Epithelial cell of esophagus (primary cell): ENCODE data around the gene NFIB.
A peak's percentile ranks its signal among the peaks of the same experiment; 100 is the strongest.

ENCODE experiments used
- DNase-seq: peaks from one replicate; pipeline ENCODE4 v3.0.0; 2010; ENCODE audit warnings: low read depth
- H3K4me3 ChIP-seq: 2 replicates; pipeline ENCODE4 v1.5.1; 2011; ENCODE audit warnings: mild to moderate bottlenecking, low read length, control low read depth
- TF ChIP-seq, protein P1 (sequence below): IDR thresholded peaks from 2 replicates; pipeline ENCODE4 v1.5.1; 2011; ENCODE audit warnings: low read depth, mild to moderate bottlenecking, low read length, control low read depth, inconsistent platforms; ENCODE audit not compliant: insufficient read depth; ENCODE audit errors: missing control alignments

NFIB gene

DNA sequence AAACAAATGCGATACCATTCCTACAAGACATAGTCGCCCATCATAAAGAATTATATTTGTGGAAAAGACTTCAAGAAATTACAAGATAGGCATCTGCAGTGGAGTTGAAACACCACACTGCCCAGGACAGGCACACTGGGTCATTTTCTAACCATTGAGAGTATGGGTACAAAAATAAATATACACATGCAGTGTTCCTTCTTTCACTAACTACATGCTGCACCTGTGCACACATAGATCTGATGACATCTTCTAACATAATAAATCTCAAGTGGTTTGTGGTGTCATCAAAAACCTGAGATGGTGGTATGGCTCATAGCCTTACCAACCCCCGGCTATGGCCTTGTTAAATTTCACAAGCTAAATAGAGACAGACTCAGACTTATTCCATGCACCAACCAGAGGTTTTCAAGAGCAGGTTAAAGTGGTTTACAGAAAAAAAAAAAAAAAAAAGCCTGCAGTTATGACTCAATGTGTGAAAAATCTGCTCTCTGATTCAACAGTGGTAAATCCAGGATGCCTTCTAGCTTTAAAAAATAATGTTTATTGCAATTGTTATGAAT is 12.4 kb upstream of the NFIB start:
- no peak overlapping the region for H3K4me3 ChIP-seq
- TF ChIP-seq, protein P1, sequence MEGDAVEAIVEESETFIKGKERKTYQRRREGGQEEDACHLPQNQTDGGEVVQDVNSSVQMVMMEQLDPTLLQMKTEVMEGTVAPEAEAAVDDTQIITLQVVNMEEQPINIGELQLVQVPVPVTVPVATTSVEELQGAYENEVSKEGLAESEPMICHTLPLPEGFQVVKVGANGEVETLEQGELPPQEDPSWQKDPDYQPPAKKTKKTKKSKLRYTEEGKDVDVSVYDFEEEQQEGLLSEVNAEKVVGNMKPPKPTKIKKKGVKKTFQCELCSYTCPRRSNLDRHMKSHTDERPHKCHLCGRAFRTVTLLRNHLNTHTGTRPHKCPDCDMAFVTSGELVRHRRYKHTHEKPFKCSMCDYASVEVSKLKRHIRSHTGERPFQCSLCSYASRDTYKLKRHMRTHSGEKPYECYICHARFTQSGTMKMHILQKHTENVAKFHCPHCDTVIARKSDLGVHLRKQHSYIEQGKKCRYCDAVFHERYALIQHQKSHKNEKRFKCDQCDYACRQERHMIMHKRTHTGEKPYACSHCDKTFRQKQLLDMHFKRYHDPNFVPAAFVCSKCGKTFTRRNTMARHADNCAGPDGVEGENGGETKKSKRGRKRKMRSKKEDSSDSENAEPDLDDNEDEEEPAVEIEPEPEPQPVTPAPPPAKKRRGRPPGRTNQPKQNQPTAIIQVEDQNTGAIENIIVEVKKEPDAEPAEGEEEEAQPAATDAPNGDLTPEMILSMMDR: no peak
- peak; percentile 76 for DNase-seq

DNA sequence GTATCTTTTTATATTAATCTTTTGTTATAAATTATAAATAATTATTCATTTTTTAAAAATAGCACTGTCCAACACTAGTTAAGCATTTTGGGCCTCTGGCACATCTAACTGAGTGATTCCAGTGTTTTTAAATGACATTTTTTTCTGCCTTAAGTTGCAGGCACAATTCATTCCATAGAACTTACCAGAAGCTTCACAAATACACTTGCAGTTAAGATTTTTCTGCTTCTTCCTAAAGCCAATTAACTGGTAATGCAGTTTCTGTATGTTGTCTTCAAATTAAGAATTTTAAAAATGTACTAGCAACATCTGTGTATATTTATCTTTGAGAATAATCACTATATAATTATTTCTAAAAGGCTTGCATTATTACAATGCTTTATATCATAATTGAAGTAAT is 11.2 kb upstream of the NFIB start:
- TF ChIP-seq, protein P1: no peak
- no peak for DNase-seq
- H3K4me3 ChIP-seq: no peak overlapping the region

DNA sequence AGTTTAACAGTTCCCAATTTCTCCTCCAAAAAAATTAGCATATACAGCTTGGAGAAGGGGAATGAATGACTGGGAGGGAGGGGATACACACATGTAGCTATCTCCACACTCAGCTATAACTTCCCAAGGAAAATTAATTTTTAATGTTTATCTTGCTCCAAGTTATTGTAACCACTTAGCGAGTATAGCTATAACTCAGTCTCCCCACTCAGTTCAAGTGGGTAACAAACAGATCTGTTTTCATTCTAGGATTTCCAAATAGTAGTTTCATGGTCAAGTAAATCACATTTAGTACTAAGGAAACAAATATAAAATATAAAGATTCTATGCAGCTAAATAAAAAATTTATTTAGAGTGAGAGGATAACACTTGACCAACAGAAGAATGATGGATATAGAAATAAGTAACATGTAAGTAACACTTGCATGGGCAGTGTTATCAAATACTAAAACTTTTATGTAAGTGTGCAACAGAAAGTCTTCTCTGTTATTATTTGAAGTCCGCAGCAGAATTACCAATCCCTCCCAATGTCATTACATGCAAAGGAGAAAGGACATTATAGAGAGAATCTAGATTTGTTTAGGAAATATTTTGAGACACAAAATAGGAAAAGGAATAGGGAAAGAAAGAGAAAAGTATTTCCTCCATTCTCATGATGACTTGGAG is 10.2 kb upstream of the NFIB start:
- TF ChIP-seq, protein P1: no peak
- DNase-seq: no peak
- no peak overlapping the region for H3K4me3 ChIP-seq

DNA sequence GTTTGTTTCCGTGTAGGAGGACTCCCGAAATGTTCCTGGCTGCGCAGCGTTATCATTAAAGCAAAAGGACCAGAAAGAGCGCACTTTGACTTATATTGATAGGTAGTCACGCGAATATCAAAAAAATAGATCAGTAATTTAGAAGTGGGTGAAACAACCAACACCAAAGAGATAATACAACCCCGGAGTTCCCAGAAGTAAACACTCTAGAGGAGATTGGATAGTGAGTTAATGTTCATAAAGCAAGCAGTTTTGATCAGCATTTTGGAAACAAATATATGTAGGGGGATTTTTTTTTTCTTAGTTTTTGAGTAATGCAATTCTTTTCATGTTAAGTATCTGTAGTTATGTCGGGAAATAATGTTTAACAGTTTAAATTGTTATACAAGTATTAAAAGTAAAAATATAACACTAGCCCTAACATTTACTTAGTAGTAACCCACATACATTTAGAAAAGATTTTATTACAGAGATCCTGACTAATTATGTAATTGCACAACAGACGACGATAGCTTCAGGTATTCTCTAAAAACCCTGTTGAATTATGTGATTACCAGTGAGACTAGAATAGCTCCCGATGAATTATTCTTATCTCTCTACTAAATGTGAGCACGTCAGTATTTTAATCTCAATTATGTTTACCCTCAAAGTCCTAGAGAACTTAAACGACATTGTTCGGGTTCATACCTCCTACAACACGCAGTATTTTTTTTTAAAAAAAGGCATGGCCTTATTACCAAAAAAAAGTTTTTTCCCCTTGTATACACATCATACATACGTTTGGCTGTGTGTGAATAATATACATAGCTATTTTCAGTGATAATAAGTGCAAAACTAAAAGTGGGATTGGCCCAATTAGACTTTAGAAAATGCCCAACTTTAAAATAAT is 9.4 kb upstream of the NFIB start:
- no peak for DNase-seq
- H3K4me3 ChIP-seq: peak overlapping the region; percentile 58
- TF ChIP-seq, protein P1: no peak

DNA sequence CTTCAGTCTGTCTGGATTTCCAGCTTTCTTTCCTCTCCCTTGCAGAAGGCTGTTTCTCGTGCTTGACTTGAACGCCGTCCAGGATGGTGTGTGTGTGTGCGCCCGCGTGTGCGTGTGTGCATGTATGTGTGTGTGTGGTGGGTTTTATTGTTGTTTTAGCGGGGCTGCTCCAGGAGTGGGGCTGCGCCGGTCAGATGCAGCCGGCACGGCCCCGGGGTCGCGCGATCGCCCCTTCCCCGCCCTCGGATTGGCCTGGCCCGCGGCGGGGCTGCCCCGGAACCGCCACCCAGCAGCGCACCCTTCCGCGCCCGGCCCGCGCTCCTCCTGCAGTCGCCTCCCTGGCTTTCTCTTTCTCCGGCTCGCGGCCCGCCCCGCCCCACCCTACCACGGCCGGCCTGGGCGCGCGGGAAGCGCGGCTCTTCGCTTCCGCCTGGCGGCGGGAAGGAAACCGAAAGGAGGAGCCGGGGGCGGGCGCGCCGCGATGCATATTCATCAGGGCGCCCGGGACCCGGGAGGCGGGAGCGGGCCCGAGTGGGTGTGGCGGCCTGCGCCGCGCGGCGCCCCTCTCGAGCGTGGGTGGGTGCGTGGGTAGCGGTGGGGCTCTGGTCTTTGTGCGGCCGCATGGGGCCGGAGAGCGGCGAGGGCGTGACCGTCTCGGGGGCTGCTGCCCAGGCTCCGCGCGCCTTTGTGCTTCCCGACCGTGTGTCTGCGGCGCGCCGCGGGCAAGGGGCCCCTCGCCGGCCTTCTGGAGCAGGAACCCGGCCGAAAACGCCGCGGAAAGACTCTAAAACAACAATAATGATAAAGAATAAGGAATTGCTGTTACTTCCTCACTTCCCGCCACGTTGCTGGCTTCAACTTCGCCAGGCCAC is 8.5 kb upstream of the NFIB start:
- peak overlapping the region; percentile 58 for H3K4me3 ChIP-seq
- DNase-seq: peak; percentile 96
- TF ChIP-seq, protein P1: peak; percentile 28

DNA sequence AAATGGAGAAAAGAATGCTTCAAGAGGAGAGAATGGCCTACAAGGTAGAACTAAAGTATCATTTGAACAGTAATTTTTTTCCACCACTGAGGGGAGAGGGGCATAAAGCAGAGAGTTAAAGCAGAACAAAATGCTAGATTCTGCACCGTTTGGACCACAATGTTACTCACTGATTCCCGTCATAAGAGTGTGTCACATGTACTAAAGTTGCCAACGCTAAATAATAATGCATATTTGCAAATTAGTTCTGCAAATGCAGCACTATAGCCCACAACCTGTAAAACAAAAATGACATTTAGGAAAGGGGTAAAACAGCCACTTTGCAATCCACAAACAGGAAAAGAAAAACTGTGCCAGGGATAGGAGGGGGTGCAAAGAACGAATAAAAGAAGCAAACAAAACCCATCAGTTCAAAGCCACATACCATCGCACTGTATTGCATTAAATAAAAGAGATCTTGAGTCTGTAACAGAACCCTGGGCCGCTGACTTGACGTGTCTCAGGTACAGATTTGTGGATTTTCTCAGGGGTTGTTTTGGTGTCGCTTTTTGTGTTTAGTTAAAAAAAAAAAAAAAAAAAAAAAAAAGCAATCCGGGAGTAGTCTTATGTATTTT is 7.7 kb upstream of the NFIB start:
- no peak for DNase-seq
- peak overlapping the region; percentile 58 for H3K4me3 ChIP-seq
- TF ChIP-seq, protein P1: no peak
